HuH-7 (cell line): ENCODE data around the gene KLF11.
"Not testable (repeated sequence)": the region's sequence is repeated elsewhere in the genome, so short reads cannot be mapped to it uniquely, and the experiment has no call there.

Source experiments
- DNase-seq: peaks from one replicate; pipeline ENCODE4 v3.0.0; 2011; ENCODE audit warnings: low spot score

The KLF11 gene

GRCh38 chr2:10009811-10010781 is 33.3 kb upstream of the KLF11 start:
- no peak for DNase-seq

- not testable (repeated sequence) for DNase-seq
Measured at GRCh38 chr2:10010861-10011605, 32.3 kb upstream of the KLF11 start.

GRCh38 chr2:10011606-10012325 is 31.6 kb upstream of the KLF11 start:
- not testable (repeated sequence) for DNase-seq

GRCh38 chr2:10012366-10012962 is 30.9 kb upstream of the KLF11 start:
- not testable (repeated sequence) for DNase-seq

- DNase-seq = no peak
Measured at GRCh38 chr2:10012963-10013461, 30.3 kb upstream of the KLF11 start.

GRCh38 chr2:10013651-10014417 is 29.5 kb upstream of the KLF11 start:
- DNase-seq = not testable (repeated sequence)

GRCh38 chr2:10014418-10015190 is 28.7 kb upstream of the KLF11 start:
- DNase-seq = no peak

- DNase-seq = not testable (repeated sequence)
Measured at GRCh38 chr2:10015376-10015989, 27.9 kb upstream of the KLF11 start.

GRCh38 chr2:10016001-10016801 is 27.1 kb upstream of the KLF11 start:
- no peak for DNase-seq

- DNase-seq = no peak
Measured at GRCh38 chr2:10016802-10017258, 26.5 kb upstream of the KLF11 start.

- DNase-seq = no peak
Measured at GRCh38 chr2:10017313-10017941, 25.9 kb upstream of the KLF11 start.

- peak; percentile 43 for DNase-seq
Measured at GRCh38 chr2:10019174-10019573, 24.2 kb upstream of the KLF11 start.

GRCh38 chr2:10019602-10020400 is 23.5 kb upstream of the KLF11 start:
- no peak for DNase-seq

- DNase-seq = no peak
Measured at GRCh38 chr2:10022041-10022421, 21.3 kb upstream of the KLF11 start.

- no peak for DNase-seq
Measured at GRCh38 chr2:10022445-10022844, 20.9 kb upstream of the KLF11 start.

- no peak for DNase-seq
Measured at GRCh38 chr2:10022966-10023662, 20.2 kb upstream of the KLF11 start.
